Measurements from ENCODE around the gene SIRT3.
"Not testable (repeated sequence)": the region's sequence is repeated elsewhere in the genome, so short reads cannot be mapped to it uniquely, and the experiment has no call there.

Gene SIRT3

GRCh38 chr11:240315-240714 lies 4.2 kb upstream of the SIRT3 start:
- no CpG with 5 or more reads among the region's 1 CpG for WGBS (ENCODE audit: insufficient coverage, insufficient read length)
- Histone ChIP-seq H3K36me3 (ENCODE audit: control insufficient read depth, insufficient read depth, low read length) (peaks cover 6% of the 10 kb centered on the region; the same call in 1 of the 2 replicates), H3K27ac (ENCODE audit: low read length) (no peak overlapping the region), H3K4me1 (ENCODE audit: control insufficient read depth, insufficient read depth, low read length) (no peaks in the 10 kb centered on the region), H3K27me3 (ENCODE audit: control insufficient read depth, insufficient read depth, low read length) (no peaks in the 10 kb centered on the region), H3K4me3 (ENCODE audit: low read length) (no peak overlapping the region), H3K9me3 (ENCODE audit: control insufficient read depth, insufficient read depth, low read length) (no peaks in the 10 kb centered on the region)
- DNase-seq (ENCODE audit: low read depth, low spot score) = no peak

DNA sequence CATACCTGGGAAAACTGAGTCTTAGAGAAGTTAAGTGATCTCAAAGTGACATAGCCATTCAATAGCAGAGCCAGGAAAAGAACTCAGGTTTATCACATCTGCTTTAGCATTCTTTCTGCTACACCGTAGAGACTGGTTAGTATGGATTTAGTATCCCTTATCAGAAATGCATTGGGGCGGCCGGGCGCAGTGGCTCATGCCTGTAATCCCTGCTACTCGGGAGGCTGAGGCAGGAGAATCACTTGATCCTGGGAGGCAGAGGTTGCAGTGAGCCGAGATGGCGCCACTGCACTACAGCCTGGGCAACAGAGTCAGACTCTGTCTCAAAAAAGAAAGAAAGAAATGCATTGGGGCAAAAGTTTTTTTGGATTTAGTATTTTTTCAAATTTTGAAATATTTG lies 2.2 kb upstream of the SIRT3 start:
- not testable (repeated sequence) for H3K9me3 ChIP-seq (ENCODE audit: control insufficient read depth, insufficient read depth, low read length); H3K27me3 ChIP-seq (ENCODE audit: control insufficient read depth, insufficient read depth, low read length); H3K4me1 ChIP-seq (ENCODE audit: control insufficient read depth, insufficient read depth, low read length); H3K36me3 ChIP-seq (ENCODE audit: control insufficient read depth, insufficient read depth, low read length); H3K4me3 ChIP-seq (ENCODE audit: low read length); H3K27ac ChIP-seq (ENCODE audit: low read length); DNase-seq (ENCODE audit: low read depth, low spot score)
- WGBS (ENCODE audit: insufficient coverage, insufficient read length) = no CpG with 5 or more reads among the region's 7 CpGs

DNA sequence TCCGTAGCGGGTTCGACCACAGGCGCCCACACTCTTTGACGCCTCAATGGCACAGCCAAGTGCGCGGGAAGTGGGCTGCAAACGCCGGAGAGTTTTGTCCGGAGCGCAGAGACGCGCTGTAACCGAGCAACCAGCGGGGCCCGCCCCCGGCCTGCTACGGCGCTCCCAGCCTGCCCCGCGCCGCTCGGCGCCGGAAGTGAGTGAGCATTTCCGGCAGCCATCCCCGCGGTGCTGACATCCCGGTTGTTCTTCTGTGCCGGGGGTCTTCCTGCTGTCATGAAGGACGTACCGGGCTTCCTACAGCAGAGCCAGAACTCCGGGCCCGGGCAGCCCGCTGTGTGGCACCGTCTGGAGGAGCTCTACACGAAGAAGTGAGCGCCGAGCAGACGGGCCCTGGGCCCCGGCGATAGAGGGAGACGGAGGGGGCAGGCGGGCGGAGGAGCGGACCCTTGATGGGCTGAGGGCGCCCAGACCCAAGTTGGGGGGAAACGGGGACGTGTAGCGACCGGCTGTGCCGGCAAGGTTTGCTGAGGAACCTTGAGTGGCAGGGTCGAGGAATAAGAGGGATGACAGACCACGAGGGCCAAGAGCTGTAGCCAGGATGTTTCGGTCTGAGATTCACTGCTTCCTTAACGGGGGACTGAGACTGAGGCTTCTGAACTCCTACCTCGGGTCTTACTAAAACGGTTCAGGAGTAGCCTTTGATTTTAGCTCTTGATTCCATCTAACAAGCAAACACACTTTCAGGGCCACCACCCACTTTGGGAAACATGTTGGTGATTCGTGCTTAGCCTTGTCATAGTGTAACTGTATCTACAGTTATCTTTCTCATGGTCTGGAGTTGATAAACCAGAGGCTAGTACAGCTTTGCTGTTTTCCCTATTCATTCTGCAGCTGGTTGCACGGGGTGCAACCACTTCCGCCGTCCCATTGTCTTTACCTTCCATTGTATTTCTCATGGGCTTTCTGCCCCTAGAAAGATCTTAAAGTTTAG lies 929 bp upstream of the SIRT3 start, which contains the start of gene PSMD13:
Gene PSMD13 (plus strand): TSS at position 203 of the 994 bp plus-strand sequence. CDS start 74 bp downstream, at position 277.
- no CpG with 5 or more reads among the region's 62 CpGs for WGBS (ENCODE audit: insufficient coverage, insufficient read length)
- peak within 1 kb of the TSS; percentile 91 for H3K4me3 ChIP-seq (ENCODE audit: low read length)
- DNase-seq (ENCODE audit: low read depth, low spot score) = peak; percentile 54
- H3K27ac ChIP-seq (ENCODE audit: low read length) = no peak within 1 kb of the TSS
- no peaks in the 10 kb centered on the region for H3K4me1 ChIP-seq (ENCODE audit: control insufficient read depth, insufficient read depth, low read length)
- H3K36me3 ChIP-seq (ENCODE audit: control insufficient read depth, insufficient read depth, low read length) = no peaks in the 10 kb centered on the region
- no peaks in the 10 kb centered on the region for H3K9me3 ChIP-seq (ENCODE audit: control insufficient read depth, insufficient read depth, low read length)
- no peaks in the 10 kb centered on the region for H3K27me3 ChIP-seq (ENCODE audit: control insufficient read depth, insufficient read depth, low read length)

GRCh38 chr11:235609-235996 lies 539 bp downstream of the SIRT3 start:
- Histone ChIP-seq H3K4me3 (ENCODE audit: low read length) (peak overlapping the region; percentile 60; the same call in 1 of the 2 replicates), H3K27me3 (ENCODE audit: control insufficient read depth, insufficient read depth, low read length) (no peaks in the 10 kb centered on the region), H3K36me3 (ENCODE audit: control insufficient read depth, insufficient read depth, low read length) (no peaks in the 10 kb centered on the region), H3K27ac (ENCODE audit: low read length) (no peak overlapping the region), H3K4me1 (ENCODE audit: control insufficient read depth, insufficient read depth, low read length) (no peaks in the 10 kb centered on the region), H3K9me3 (ENCODE audit: control insufficient read depth, insufficient read depth, low read length) (no peaks in the 10 kb centered on the region)
- no CpG with 5 or more reads among the region's 13 CpGs for WGBS (ENCODE audit: insufficient coverage, insufficient read length)
- DNase-seq (ENCODE audit: low read depth, low spot score) = no peak

- no CpG with 5 or more reads among the region's 8 CpGs for WGBS (ENCODE audit: insufficient coverage, insufficient read length)
- Histone ChIP-seq H3K27me3 (ENCODE audit: control insufficient read depth, insufficient read depth, low read length) (no peaks in the 10 kb centered on the region), H3K36me3 (ENCODE audit: control insufficient read depth, insufficient read depth, low read length) (no peaks in the 10 kb centered on the region), H3K4me3 (ENCODE audit: low read length) (no peak overlapping the region; the same call in 1 of the 2 replicates), H3K4me1 (ENCODE audit: control insufficient read depth, insufficient read depth, low read length) (no peaks in the 10 kb centered on the region), H3K27ac (ENCODE audit: low read length) (no peak overlapping the region), H3K9me3 (ENCODE audit: control insufficient read depth, insufficient read depth, low read length) (no peaks in the 10 kb centered on the region)
- no peak for DNase-seq (ENCODE audit: low read depth, low spot score)
Observed at GRCh38 chr11:235180-235579, 962 bp downstream of the SIRT3 start.

DNA sequence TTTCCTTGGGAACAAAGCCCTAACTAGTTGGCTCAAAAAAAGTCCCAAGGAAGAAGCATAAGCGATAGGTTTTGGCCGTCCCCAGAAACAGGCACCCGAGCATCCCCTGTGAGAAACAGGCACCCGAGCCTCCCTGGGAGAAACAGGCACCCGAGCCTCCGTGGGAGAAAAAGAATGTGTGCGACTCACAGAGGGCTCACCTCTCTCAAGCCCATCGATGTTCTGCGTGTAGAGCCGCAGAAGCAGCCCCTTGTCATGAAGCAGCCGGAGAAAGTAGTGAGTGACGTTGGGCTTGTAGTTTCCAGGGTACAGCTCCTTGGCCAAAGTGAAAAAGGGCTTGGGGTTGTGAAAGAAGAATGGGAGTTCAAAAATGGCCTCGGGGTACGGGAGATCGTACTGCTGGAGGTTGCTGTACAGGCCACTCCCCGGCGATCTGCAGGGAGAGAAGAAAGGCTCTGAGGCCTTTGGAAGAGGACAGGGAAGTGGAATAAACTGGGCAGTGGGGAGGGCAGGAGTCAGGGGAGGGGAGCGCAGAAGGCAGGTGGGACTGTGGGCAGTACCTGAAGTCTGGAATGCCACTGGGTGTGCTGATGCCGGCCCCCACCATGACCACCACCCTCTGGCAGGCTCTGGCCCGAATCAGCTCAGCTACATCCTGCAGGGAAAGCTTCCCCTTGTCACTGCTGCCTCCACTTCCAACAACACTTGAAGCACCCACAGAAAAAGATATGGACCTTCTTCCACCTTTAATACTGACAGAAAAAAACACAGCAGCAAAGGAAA lies 3.2 kb downstream of the SIRT3 start:
- Histone ChIP-seq H3K36me3 (ENCODE audit: control insufficient read depth, insufficient read depth, low read length) (no peaks in the 10 kb centered on the region), H3K4me3 (ENCODE audit: low read length) (no peak overlapping the region), H3K27me3 (ENCODE audit: control insufficient read depth, insufficient read depth, low read length) (no peaks in the 10 kb centered on the region), H3K9me3 (ENCODE audit: control insufficient read depth, insufficient read depth, low read length) (no peaks in the 10 kb centered on the region), H3K4me1 (ENCODE audit: control insufficient read depth, insufficient read depth, low read length) (no peaks in the 10 kb centered on the region), H3K27ac (ENCODE audit: low read length) (no peak overlapping the region)
- DNase-seq (ENCODE audit: low read depth, low spot score) = no peak
- WGBS (ENCODE audit: insufficient coverage, insufficient read length) = no CpG with 5 or more reads among the region's 20 CpGs

DNA sequence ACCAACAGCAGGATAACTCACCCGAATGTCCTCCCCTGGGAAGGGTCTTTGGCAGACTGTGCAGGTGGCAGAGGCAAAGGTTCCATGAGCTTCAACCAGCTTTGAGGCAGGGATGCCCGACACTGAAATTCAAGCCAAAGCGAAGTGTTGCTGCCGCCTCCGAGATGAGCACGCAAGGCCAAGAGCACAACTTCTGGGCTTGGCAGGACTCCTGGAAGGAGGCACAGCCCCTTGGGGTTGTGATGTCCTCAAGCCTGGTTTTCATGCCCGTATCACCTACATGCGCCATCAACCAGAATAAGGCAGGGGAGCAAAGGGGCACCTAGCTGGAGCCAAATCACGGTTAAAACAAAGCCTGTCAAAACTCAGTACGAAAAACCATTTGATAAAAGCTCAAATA lies 5.7 kb downstream of the SIRT3 start:
- no CpG with 5 or more reads among the region's 10 CpGs for WGBS (ENCODE audit: insufficient coverage, insufficient read length)
- no peak for DNase-seq (ENCODE audit: low read depth, low spot score)
- no peak overlapping the region for H3K27ac ChIP-seq (ENCODE audit: low read length)
- H3K4me3 ChIP-seq (ENCODE audit: low read length) = no peak overlapping the region
- no peaks in the 10 kb centered on the region for H3K36me3 ChIP-seq (ENCODE audit: control insufficient read depth, insufficient read depth, low read length)
- H3K27me3 ChIP-seq (ENCODE audit: control insufficient read depth, insufficient read depth, low read length) = no peaks in the 10 kb centered on the region
- no peaks in the 10 kb centered on the region for H3K9me3 ChIP-seq (ENCODE audit: control insufficient read depth, insufficient read depth, low read length)
- no peaks in the 10 kb centered on the region for H3K4me1 ChIP-seq (ENCODE audit: control insufficient read depth, insufficient read depth, low read length)

- no peaks in the 10 kb centered on the region for H3K4me1 ChIP-seq (ENCODE audit: control insufficient read depth, insufficient read depth, low read length)
- DNase-seq (ENCODE audit: low read depth, low spot score) = no peak
- H3K4me3 ChIP-seq (ENCODE audit: low read length) = no peak overlapping the region
- no peaks in the 10 kb centered on the region for H3K9me3 ChIP-seq (ENCODE audit: control insufficient read depth, insufficient read depth, low read length)
- H3K27me3 ChIP-seq (ENCODE audit: control insufficient read depth, insufficient read depth, low read length) = no peaks in the 10 kb centered on the region
- no peak overlapping the region for H3K27ac ChIP-seq (ENCODE audit: low read length)
- H3K36me3 ChIP-seq (ENCODE audit: control insufficient read depth, insufficient read depth, low read length) = 0 out of 2 replicates have a peak, but pooled peaks cover 3% of the 10 kb centered on the region
- no CpG with 5 or more reads among the region's 6 CpGs for WGBS (ENCODE audit: insufficient coverage, insufficient read length)
Observed at GRCh38 chr11:227824-228379, 8.2 kb downstream of the SIRT3 start.

DNA sequence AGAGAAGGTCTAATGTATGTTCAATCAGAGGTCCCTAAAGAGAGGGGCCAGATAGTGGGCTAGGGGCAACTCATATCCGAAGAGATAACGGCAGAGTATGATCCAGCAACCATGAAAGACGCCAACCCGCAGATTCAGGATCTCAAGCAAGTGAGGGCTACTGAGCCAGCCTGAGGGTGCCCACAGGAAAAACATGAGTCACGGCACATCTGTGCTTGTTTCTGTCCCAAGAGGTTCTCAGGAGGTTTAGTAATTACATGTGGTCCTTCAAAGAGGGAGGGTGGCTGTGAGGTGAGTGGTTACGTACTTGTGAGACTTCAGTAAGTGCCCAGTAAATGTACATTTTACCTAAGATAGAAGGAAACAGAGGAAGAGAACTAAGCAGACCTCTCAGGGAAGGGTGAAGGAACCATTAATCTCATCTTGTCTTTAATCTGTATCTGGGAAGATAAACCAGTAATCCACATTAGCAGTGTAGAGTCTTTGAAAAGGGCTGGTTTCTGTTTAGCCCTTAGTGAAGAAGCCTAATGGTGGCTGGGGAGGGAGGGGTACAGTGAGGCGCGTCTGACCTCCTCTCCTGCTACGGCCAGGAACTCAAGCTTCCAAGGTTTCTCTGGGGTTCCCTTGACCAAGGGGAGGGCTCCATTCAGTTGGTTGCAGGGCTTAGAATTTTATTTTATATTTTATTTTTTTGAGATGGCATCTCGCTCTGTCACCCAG lies 10.2 kb downstream of the SIRT3 start:
- Histone ChIP-seq H3K27ac (ENCODE audit: low read length) (no peak overlapping the region), H3K36me3 (ENCODE audit: control insufficient read depth, insufficient read depth, low read length) (0 out of 2 replicates have a peak, but pooled peaks cover 9% of the 10 kb centered on the region), H3K9me3 (ENCODE audit: control insufficient read depth, insufficient read depth, low read length) (no peaks in the 10 kb centered on the region), H3K4me3 (ENCODE audit: low read length) (no peak overlapping the region), H3K4me1 (ENCODE audit: control insufficient read depth, insufficient read depth, low read length) (no peaks in the 10 kb centered on the region), H3K27me3 (ENCODE audit: control insufficient read depth, insufficient read depth, low read length) (no peaks in the 10 kb centered on the region)
- WGBS (ENCODE audit: insufficient coverage, insufficient read length) = no CpG with 5 or more reads among the region's 10 CpGs
- no peak for DNase-seq (ENCODE audit: low read depth, low spot score)

DNA sequence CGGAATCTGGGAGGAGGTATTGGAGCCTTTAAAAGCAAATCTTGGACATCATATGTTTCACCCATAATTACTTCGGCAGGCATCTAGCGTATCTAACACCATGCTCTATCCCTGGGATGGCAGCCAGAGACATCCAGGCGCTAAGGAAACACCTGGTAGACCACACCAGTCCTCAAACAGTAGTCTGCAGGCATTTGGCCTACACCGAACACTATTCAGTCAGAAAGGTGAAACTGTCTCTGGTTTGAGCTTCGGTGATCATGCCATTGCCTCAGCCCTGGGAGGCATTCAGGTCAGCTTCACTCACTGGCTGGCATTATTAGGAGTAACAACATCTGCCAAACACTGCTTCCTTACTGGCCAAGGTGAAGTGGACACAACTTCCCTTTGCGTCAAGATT lies 11.7 kb downstream of the SIRT3 start:
- DNase-seq (ENCODE audit: low read depth, low spot score) = no peak
- H3K4me3 ChIP-seq (ENCODE audit: low read length) = no peak overlapping the region
- no peaks in the 10 kb centered on the region for H3K27me3 ChIP-seq (ENCODE audit: control insufficient read depth, insufficient read depth, low read length)
- no peaks in the 10 kb centered on the region for H3K4me1 ChIP-seq (ENCODE audit: control insufficient read depth, insufficient read depth, low read length)
- no CpG with 5 or more reads among the region's 7 CpGs for WGBS (ENCODE audit: insufficient coverage, insufficient read length)
- H3K27ac ChIP-seq (ENCODE audit: low read length) = no peak overlapping the region
- H3K36me3 ChIP-seq (ENCODE audit: control insufficient read depth, insufficient read depth, low read length) = 0 out of 2 replicates have a peak, but pooled peaks cover 9% of the 10 kb centered on the region
- no peaks in the 10 kb centered on the region for H3K9me3 ChIP-seq (ENCODE audit: control insufficient read depth, insufficient read depth, low read length)
